Neural progenitor cell (in vitro differentiated cells): ENCODE results near the gene RAB9A.

Source experiments
- EZH2 ChIP-seq: fragments of 200-600 bp; sonication (generic); IDR thresholded peaks from 2 replicates; pipeline ENCODE4 v1.6.1; 2017; ENCODE audit warnings: antibody characterized with exemption, mild to moderate bottlenecking, moderate library complexity
- EZH2phosphoT487 ChIP-seq: fragments of 200-600 bp; sonication (generic); IDR thresholded peaks from 2 replicates; pipeline ENCODE4 v1.6.1; 2017; ENCODE audit warnings: antibody characterized with exemption
- TF ChIP-seq, protein P1 (sequence below): fragments of 200-600 bp; sonication (generic); IDR thresholded peaks from 2 replicates; pipeline ENCODE4 v1.5.1; 2017; ENCODE audit warnings: antibody characterized with exemption, mild to moderate bottlenecking

DNA sequence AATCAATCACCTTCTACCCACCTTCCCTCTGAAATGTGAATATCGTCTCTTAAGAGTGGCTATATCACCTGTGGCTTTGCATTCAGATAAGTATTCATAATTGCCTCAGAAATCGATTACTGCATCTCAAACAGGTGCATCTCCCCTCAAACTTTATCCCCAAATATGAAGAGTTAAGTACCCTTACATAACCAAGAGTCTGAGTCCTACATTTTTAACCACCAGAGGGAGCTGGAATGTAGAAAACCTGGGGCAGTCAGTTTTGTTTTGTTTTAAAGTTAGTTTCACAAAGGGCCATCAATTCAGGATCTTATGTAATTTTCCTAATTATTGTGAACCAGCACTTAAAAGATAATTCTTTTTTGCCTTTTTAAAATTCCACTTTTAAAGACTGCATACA lies 30.3 kb upstream of the RAB9A start:
- TF ChIP-seq, protein P1, sequence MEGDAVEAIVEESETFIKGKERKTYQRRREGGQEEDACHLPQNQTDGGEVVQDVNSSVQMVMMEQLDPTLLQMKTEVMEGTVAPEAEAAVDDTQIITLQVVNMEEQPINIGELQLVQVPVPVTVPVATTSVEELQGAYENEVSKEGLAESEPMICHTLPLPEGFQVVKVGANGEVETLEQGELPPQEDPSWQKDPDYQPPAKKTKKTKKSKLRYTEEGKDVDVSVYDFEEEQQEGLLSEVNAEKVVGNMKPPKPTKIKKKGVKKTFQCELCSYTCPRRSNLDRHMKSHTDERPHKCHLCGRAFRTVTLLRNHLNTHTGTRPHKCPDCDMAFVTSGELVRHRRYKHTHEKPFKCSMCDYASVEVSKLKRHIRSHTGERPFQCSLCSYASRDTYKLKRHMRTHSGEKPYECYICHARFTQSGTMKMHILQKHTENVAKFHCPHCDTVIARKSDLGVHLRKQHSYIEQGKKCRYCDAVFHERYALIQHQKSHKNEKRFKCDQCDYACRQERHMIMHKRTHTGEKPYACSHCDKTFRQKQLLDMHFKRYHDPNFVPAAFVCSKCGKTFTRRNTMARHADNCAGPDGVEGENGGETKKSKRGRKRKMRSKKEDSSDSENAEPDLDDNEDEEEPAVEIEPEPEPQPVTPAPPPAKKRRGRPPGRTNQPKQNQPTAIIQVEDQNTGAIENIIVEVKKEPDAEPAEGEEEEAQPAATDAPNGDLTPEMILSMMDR, result peak; percentile 72
- TF ChIP-seq EZH2 (no peak), EZH2phosphoT487 (no peak)
